SK-MEL-5 (cell line): ENCODE measurements around the gene CNTNAP2. TPM values are rescaled to one million over a fixed set of nuclear protein-coding genes. Genes with fewer than 3 reads are reported as not detected.
"Not testable (repeated sequence)": the region's sequence is repeated elsewhere in the genome, so short reads cannot be mapped to it uniquely, and the experiment has no call there.

ENCODE experiments used
- DNase-seq: peaks from one replicate; pipeline ENCODE4 v3.0.0-alpha.2; 2016; ENCODE audit warnings: low read depth, low spot score
- in situ Hi-C: cut with HindIII; loops from 2 replicates; pipeline ENCODE4 v1.10.0; 2016; ENCODE audit warnings: low sequenced_read_pairs, high pct_unique_total_duplicates, low pct_unique_long_range_greater_than_20kb
- total RNA-seq: library from RNA; depleted of rRNA; stranded (reverse); fragments of >200 nt; shearing (Covaris generic); gene quantifications from 2 replicates; pipeline ENCODE4 v1.2.3, GENCODE V29; 2014

The CNTNAP2 gene
- total RNA-seq, 1 experiment from 2014 or later, result not detected

GRCh38 chr7:147711447-147711846 is 1594.8 kb downstream of the CNTNAP2 start:
- DNase-seq, result no peak
- in situ Hi-C loops, result no loop called here

GRCh38 chr7:147721962-147722830 is 1605.6 kb downstream of the CNTNAP2 start:
- in situ Hi-C loops, result no loop called here
- DNase-seq, result no peak

GRCh38 chr7:147723536-147723935 is 1606.9 kb downstream of the CNTNAP2 start:
- in situ Hi-C loops, result no loop called here
- no peak for DNase-seq

- no peak for DNase-seq
- in situ Hi-C loops, result no loop called here
These were observed 1614.7 kb downstream of the CNTNAP2 start for GRCh38 chr7:147731311-147731710.

GRCh38 chr7:147737559-147738214 is 1621.1 kb downstream of the CNTNAP2 start:
- DNase-seq, in situ Hi-C loops: not testable (repeated sequence)

- in situ Hi-C loops, result no loop called here
- DNase-seq, result no peak
These were observed 1625.7 kb downstream of the CNTNAP2 start for GRCh38 chr7:147742301-147742700.

- no peak for DNase-seq
- in situ Hi-C loops, result no loop called here
These were observed 1639.7 kb downstream of the CNTNAP2 start for GRCh38 chr7:147756300-147756699.

GRCh38 chr7:147759327-147759943 is 1642.8 kb downstream of the CNTNAP2 start:
- peak; percentile 31 for DNase-seq
- in situ Hi-C loops, result no loop called here

- in situ Hi-C loops, result no loop called here
- no peak for DNase-seq
These were observed 1648.7 kb downstream of the CNTNAP2 start for GRCh38 chr7:147765301-147765700.

GRCh38 chr7:147771344-147771743 is 1654.7 kb downstream of the CNTNAP2 start:
- in situ Hi-C loops, result no loop called here
- peak; percentile 91 for DNase-seq

GRCh38 chr7:147774461-147774860 is 1657.9 kb downstream of the CNTNAP2 start:
- in situ Hi-C loops, result no loop called here
- DNase-seq, result no peak

- no peak for DNase-seq
- in situ Hi-C loops, result no loop called here
These were observed 1659.1 kb downstream of the CNTNAP2 start for GRCh38 chr7:147775516-147776284.

GRCh38 chr7:147777309-147777708 is 1660.7 kb downstream of the CNTNAP2 start:
- DNase-seq, result no peak
- in situ Hi-C loops, result no loop called here

- in situ Hi-C loops, result no loop called here
- DNase-seq, result no peak
These were observed 1663.3 kb downstream of the CNTNAP2 start for GRCh38 chr7:147779949-147780348.

- DNase-seq, result no peak
- in situ Hi-C loops, result no loop called here
These were observed 1680.0 kb downstream of the CNTNAP2 start for GRCh38 chr7:147796581-147796980.

- in situ Hi-C loops, result no loop called here
These were observed 1681.4 kb downstream of the CNTNAP2 start for GRCh38 chr7:147798001-147798400.

GRCh38 chr7:147801762-147802161 is 1685.2 kb downstream of the CNTNAP2 start:
- in situ Hi-C loops, result not testable (repeated sequence)

More at GRCh38 chr7:147798001-147798400, 1681.4 kb downstream of the CNTNAP2 start:
- DNase-seq, result no peak

GRCh38 chr7:147803151-147803550 is 1686.5 kb downstream of the CNTNAP2 start:
- in situ Hi-C loops, result no loop called here
- DNase-seq, result no peak

More at GRCh38 chr7:147801762-147802161, 1685.2 kb downstream of the CNTNAP2 start:
- not testable (repeated sequence) for DNase-seq
